Midbrain (tissue), 1 donor: ENCODE results near the gene SEMA5B.

ENCODE experiments used
- DNase-seq: peaks from one replicate; lab custom pipeline; 2025; lab: John Stamatoyannopoulos, UW

Gene SEMA5B

DNA sequence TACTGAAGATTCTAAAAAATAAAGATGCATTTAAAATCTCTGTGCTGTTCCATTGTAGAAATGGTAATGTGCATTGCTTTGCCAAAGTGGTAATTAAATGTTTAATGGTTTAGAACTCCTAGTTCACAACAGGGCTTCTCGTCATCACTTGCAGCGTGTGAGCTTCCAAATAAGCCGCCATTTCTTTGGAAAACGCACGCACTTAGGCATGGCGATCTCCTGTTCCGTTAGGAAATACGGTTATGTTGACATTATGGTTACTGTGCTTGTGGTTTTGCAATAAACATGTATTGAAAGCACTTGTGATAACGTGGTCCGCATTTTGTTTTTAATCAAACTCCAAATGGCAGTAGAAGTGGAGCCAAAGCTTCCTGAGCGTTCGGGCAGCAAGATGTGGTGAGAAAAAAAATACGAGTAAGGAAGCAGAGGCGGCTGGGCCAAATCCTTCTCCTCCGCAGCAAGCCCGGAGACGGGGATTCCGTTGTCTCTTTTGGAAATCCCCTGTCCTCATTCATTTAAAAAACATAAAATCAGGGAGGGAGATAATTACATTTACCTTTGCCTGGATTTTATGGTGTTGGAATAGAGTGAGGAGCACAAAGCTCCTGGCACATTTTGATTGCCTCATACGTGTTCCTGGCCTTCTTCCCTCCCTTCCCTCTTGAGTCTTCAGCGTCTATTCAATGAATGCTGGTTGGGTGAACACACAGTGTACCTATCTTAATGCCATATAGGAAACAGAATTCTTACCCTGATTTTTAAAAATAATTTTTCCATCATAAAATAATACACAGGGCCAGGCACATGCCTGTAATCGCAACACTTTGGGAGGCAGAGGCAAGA lies 135.2 kb downstream of the SEMA5B start:
- no peak for DNase-seq

DNA sequence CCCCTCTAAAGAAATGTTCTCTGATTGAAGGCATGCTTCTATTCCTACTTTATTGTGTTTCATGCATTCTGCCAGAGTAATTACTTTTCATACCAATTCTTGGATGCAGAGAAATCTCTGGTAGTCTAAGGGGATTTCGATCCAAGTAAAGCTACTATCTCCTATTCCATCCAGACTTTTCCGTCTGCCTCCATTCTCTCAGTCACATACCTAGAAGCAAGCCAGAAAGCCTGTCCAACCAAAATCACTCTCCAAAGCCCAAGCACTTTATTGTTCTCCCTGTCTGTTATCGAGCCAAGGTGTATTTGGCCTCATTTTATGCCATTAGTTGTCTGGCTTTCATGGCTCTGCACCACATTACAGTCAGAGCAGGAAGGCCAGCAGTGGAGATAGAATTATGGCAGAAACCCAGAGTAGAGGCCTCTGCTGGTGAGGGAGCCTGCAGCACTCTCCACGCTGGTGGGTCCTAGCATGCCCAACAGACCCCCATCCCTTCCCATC lies 136.8 kb downstream of the SEMA5B start:
- no peak for DNase-seq

DNA sequence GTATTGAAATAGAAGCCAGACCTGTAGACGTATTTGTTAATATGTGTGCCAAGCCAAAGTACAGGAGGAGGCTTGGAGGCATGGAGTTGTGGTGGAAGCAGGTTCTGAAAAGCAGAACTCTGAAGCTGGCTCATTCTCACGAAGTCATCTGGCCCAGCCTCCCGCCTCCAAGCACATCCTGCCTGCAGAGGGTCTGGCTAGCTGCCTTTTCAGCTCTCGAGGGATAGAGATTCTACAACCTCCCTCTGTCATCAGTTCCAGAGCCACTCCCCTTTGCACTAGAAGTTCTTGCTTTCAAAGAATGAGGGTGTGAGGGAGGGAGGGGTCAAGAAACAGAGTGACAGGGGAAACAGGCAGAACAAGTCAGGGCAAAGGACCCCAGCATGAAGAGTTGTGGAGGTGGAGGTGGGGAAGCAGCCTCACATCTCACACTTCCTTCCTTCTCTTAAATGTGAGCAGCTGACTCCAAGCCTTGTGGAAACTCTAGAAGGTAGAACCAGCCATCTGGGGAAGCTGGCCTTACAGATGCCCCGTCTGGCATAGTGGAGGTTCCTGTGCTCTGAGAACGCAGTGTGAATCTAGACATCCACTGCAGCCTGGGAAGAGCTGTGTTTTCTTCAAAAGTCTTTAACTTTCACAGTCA lies 137.4 kb downstream of the SEMA5B start:
- DNase-seq: peak; percentile 33

DNA sequence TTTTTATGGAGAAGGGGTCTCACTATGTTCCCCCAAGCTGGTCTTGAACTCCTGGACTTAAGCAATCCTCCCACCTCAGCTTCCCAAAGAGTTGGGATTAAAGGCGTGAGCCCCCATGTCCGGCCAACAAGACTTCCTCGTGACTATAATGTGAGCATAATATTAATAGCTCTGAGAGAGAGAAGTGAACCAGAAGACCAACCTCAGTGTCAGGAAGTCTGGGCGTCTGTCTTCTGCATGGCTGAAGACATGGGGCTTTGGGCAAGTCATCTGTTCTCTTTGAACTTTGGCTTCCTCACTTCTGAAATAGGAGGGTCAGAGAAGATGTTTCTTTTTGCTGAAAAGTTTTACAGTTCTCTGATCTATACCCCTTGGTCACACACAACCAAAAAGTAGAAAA lies 140.6 kb downstream of the SEMA5B start:
- DNase-seq: peak; percentile 2

DNA sequence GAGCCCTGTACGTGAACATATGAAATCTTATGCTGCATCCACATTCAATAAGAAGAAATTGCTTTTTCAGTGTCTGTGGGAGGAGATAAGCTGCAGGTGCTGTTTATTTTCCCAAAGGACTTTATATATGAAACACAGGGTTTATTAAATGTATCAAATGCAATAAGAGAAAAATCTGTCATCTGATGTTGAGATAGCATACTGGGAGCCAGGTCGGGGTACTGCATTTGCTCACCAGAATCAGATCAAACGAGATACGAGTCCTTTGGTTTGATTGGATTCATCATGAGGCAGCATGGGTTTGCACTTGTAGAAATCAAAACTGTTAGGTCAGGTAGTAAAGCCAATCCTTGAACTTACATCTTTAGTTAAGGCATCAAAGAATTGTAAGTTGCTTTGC lies 141.3 kb downstream of the SEMA5B start:
- DNase-seq: no peak

DNA sequence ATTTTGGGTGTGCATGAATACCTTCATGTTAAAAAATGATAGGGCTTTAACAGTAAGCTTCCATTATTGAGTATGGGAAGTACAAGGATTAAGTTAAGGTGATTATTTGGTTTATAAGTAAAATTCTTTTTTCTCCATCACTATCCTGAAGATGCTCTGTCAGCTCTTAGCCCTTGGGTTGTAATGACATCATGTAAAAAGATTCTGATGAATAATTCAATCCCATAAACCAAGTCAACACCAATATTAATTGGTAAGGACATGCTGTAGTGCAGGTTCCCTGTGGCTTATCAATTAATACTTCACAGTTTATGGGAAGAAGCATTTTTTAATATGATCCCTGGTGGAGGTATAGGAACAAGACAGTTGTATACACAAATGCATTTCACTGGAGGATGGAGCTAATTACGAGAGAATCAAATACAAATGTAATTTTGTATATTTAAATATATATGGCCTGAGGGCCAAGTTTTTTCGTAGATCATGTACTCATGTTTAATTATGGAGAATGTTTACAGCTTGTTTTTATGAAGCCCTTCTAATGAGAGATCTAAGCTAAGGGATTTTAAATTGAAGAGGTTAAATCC lies 145.1 kb downstream of the SEMA5B start:
- no peak for DNase-seq

DNA sequence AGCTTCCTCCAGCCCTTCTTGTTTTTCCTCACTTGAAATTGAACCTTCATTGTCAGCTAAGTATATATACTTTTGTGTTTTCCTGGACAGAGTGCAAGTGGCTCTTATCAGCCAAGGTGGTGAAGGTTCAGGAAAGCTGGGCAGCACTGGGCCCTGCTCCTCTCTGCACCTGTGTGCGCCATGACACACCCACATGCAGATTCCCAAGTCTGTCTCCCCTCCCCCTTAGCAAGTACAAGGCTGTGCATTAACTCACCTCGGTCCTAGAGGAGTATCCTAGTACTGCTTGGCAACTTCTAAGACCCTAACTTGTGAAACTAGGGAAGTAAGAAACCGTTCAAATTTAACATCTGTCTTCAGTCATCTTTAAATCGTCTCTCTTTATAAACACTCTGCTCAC lies 146.9 kb downstream of the SEMA5B start:
- DNase-seq: no peak

DNA sequence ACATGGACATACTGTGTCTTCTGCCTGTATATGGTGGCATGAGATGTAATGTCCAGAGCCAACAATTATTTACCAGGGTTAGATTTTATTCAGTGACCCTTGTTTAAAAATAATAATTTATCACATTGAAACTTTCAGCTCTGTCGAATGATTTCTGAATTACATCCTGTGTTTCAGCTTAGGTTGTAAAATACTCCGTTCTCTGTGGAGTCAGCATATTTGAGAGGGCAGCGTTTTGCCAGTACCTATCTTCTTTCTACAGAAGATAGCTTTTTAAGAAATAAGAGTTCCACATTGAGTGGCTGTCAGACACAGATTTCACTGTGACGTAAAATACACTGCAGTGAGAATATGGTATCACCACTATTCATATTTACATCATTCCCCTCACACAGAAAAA lies 147.4 kb downstream of the SEMA5B start:
- DNase-seq: no peak

DNA sequence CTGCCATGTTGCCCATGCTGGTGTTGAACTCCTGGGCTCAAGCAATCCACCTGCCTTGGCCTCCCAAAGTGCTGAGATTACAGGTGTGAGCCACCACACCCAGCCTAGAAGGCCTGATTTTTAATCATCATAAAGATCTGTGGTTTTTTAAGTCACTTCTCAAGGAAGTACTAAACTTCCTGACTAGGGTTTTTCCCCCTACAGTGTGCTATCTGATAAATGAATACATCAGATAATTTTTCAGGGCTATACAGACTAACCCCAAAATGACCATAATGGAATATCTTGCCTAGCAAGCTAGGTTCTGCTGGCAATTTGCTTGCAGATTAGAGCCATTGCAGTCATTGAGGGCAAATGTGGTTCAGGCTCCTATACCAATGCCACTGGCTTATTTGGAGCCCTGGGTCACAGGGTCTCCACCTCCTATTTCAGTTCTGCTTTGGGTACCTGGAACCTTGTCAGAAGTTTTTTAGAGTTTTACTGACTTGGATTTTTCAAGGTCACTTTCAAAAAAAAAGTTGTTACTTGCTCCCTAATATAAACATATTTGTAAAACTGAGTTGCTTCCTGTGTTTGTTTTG lies 151.9 kb downstream of the SEMA5B start:
- no peak for DNase-seq

DNA sequence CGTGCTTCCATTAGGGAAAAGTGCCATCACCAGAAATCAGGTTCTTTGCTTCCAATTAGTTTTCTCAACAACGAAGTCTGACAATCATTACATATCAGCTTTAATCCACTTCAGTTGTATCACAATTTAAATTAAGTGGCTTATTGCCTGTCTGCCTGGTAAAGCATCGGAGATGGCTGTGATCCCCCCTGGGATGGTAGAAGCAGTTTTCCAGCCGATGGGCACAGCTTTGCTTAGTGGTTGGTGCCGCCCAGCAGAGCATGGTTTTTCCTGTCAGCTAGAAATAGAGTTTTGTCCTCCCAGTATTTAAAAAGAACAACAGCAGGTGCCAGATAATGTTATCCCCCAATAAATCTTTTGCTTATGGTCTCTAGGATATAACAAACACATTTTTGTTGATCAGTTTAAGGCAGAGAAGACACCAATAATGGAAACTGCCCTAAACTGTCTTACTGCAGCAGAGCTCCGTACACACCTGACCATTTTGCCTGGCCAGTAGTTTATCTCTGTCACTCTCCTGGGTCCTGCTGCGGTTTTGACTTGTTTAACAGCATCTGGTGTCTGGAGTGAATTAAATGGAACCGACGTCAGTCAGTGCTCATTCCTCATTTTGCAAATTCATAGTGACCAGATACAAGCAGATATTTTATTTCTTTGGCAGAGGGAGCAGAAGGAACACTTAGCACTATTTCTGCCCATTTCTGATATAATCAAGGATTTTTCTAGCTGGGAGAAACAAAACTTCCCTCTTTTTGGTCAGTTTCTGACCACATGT lies 153.6 kb downstream of the SEMA5B start:
- DNase-seq: no peak

DNA sequence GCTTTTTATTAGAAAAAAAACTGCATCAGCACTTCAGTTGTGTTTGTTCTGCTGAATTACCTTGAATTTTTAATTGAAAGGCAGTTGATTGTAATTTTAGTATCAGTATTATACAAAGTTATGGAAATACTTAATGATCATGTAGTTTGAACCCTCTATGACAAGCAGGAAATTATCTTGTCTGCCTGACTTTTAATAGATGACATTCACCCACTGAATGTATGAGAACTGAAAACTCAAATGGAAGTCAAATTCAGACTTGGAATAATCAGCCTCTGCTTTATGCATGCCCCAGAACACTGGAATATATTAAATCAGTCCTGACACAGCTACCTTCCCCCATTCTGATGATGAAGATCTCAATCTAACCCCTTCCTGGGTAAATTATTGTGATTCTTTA lies 159.2 kb downstream of the SEMA5B start:
- DNase-seq: no peak

DNA sequence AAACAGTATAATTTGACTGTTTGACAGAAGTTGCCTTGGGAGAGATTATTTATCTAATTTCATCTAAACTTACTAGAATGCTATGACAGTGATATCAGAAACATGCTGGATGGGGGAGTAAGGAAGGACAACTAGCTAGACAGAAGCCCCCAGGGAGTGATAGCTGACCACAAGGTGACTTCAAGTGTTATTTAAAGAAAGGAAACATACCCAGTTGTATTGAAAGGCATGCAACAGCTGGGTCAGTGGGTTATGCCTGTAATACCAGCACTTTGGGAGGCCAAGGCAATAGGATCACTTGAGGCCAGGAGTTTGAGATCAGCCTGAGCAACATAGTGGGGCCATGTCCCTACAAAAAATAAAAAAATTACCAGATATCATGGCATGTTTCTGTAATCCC lies 163.1 kb downstream of the SEMA5B start:
- DNase-seq: no peak

DNA sequence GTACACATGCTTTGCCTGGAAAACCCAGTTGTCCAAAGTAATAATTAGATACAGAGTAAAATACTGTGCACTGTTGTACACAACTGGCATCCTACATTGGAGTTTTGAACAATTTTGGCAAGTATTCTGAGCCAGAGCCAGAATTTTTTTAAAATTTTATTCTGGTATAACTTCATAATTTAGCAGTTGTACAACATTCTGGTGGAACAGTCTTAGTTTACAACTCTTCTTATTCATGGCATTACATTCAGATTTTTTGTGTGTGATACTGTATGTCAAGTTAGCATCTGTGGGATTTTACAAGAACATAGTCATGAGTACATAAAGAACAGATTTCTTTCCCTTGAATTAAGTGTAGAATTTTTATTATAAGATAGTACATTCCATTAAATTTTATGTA lies 165.2 kb downstream of the SEMA5B start:
- no peak for DNase-seq
